Right atrium auricular region (tissue), 2 donors: ENCODE measurements around the gene TNRC6C. TPM values are rescaled to one million over a fixed set of nuclear protein-coding genes. Genes with fewer than 3 reads are reported as not detected.
A peak's percentile ranks its signal among the peaks of the same experiment; 100 is the strongest.

Experiments used
- DNase-seq: peaks from one replicate; pipeline ENCODE4 v3.0.0-alpha.2; 2019; ENCODE audit warnings: low spot score
- H3K27ac ChIP-seq, 2 donors: fragments of 200-600 bp; sonication (generic); 1 replicate in 1 of 2; 2 replicates in 1 of 2; pipeline ENCODE4 v1.5.1; 2016 to 2019
- H3K27me3 ChIP-seq, 2 donors: fragments of 200-600 bp; sonication (generic); one replicate each; pipeline versions ENCODE4 v1.5.1 to v1.6.0; 2017 to 2019
- H3K36me3 ChIP-seq: fragments of 200-600 bp; sonication (generic); one replicate; pipeline ENCODE4 v1.5.1; 2016
- H3K4me1 ChIP-seq, 2 donors: fragments of 200-600 bp; sonication (generic); one replicate each; pipeline versions ENCODE4 v1.5.1 to v1.6.0; 2017 to 2019
- H3K4me3 ChIP-seq, 2 donors: fragments of 200-600 bp; sonication (generic); 1 replicate in 1 of 2; 2 replicates in 1 of 2; pipeline ENCODE4 v1.5.1; 2017 to 2019; ENCODE audit warnings: mild to moderate bottlenecking in 1 of 2, moderate library complexity in 1 of 2
- H3K9me3 ChIP-seq, 2 donors: fragments of 200-600 bp; sonication (generic); one replicate each; pipeline ENCODE4 v1.5.1; 2019
- CTCF ChIP-seq, 2 donors: fragments of 200-600 bp; sonication (generic); IDR thresholded peaks; one replicate each; pipeline ENCODE4 v1.5.1; 2019; ENCODE audit warnings: antibody characterized with exemption in 2 of 2
- total RNA-seq, 2 donors: library from RNA; depleted of rRNA; stranded (reverse); fragments of >200 nt; gene quantifications; one replicate each; pipeline ENCODE4 v1.1.0, GENCODE V29; 2016

The TNRC6C gene
- total RNA-seq, 2 donors from 2014 or later, result 8.7 to 13.0 TPM

GRCh38 chr17:78031435-78031834 lies 72.9 kb downstream of the TNRC6C start:
- TF ChIP-seq CTCF (IDR thresholded peaks at IDR 0.05), result no peak
- no peak overlapping the region for H3K27ac ChIP-seq
- DNase-seq, result no peak
- H3K9me3 ChIP-seq, result no peaks in the 10 kb centered on the region
- H3K4me1 ChIP-seq, result peaks cover 0 to 11% of the 10 kb centered on the region in 2 donors
- H3K27me3 ChIP-seq, result no peaks in the 10 kb centered on the region
- peaks cover 8% of the 10 kb centered on the region for H3K36me3 ChIP-seq
- H3K4me3 ChIP-seq, result no peak overlapping the region

GRCh38 chr17:78032166-78032565 lies 73.7 kb downstream of the TNRC6C start:
- no peaks in the 10 kb centered on the region for H3K9me3 ChIP-seq
- no peak overlapping the region for H3K4me3 ChIP-seq
- DNase-seq, result no peak
- no peak for TF ChIP-seq CTCF (IDR thresholded peaks at IDR 0.05)
- H3K36me3 ChIP-seq, result peaks cover 8% of the 10 kb centered on the region
- peak overlapping the region in 1 of 2 donors; percentile 1 for H3K27ac ChIP-seq
- H3K27me3 ChIP-seq, result no peaks in the 10 kb centered on the region
- peaks cover 0 to 8% of the 10 kb centered on the region in 2 donors for H3K4me1 ChIP-seq

- no peak overlapping the region for H3K27ac ChIP-seq
- H3K27me3 ChIP-seq, result no peaks in the 10 kb centered on the region
- no peaks in the 10 kb centered on the region for H3K9me3 ChIP-seq
- H3K36me3 ChIP-seq, result peaks cover 8% of the 10 kb centered on the region
- no peak for DNase-seq
- TF ChIP-seq CTCF (IDR thresholded peaks at IDR 0.05), result no peak
- peaks cover 0 to 11% of the 10 kb centered on the region in 2 donors for H3K4me1 ChIP-seq
- H3K4me3 ChIP-seq, result no peak overlapping the region
These were observed 76.1 kb downstream of the TNRC6C start for GRCh38 chr17:78034429-78035091.

GRCh38 chr17:78037280-78037679 lies 78.8 kb downstream of the TNRC6C start:
- no peaks in the 10 kb centered on the region for H3K9me3 ChIP-seq
- no peak for TF ChIP-seq CTCF (IDR thresholded peaks at IDR 0.05)
- H3K36me3 ChIP-seq, result peaks cover 8% of the 10 kb centered on the region
- DNase-seq, result no peak
- H3K27me3 ChIP-seq, result no peaks in the 10 kb centered on the region
- H3K27ac ChIP-seq, result no peak overlapping the region
- no peak overlapping the region for H3K4me3 ChIP-seq
- peaks cover 0 to 25% of the 10 kb centered on the region in 2 donors for H3K4me1 ChIP-seq

- no peaks in the 10 kb centered on the region for H3K27me3 ChIP-seq
- H3K36me3 ChIP-seq, result peaks cover 6% of the 10 kb centered on the region
- DNase-seq, result no peak
- TF ChIP-seq CTCF (IDR thresholded peaks at IDR 0.05), result no peak
- peak overlapping the region in 1 of 2 donors; percentile 95 for H3K27ac ChIP-seq
- H3K9me3 ChIP-seq, result no peaks in the 10 kb centered on the region
- peaks cover 0 to 22% of the 10 kb centered on the region in 2 donors for H3K4me1 ChIP-seq
- H3K4me3 ChIP-seq, result no peak overlapping the region
These were observed 80.3 kb downstream of the TNRC6C start for GRCh38 chr17:78038748-78039288.
